ENCODE data around the gene L3MBTL2.

GRCh38 chr22:41201141-41201540, 4.0 kb upstream of the L3MBTL2 start:
- no peak for TF ChIP-seq SP1 (IDR thresholded peaks at IDR 0.05)
- no peak for TF ChIP-seq ZNF384 (IDR thresholded peaks at IDR 0.05)
- TF ChIP-seq L3MBTL2 (conservative IDR thresholded peaks at IDR 0.05): no peak
- no peak for TF ChIP-seq TARDBP (IDR thresholded peaks at IDR 0.05)
- no peak for TF ChIP-seq BHLHE40 (IDR thresholded peaks at IDR 0.05; ENCODE audit: borderline replicate concordance)
- TF ChIP-seq NFRKB (IDR thresholded peaks at IDR 0.05): no peak
- TF ChIP-seq SUZ12 (IDR thresholded peaks at IDR 0.05): no peak
- TF ChIP-seq CTBP1 (IDR thresholded peaks at IDR 0.05; ENCODE audit: borderline replicate concordance): no peak
- no peak for TF ChIP-seq LEF1 (IDR thresholded peaks at IDR 0.05; ENCODE audit: borderline replicate concordance)
- no peak for TF ChIP-seq HDGF (IDR thresholded peaks at IDR 0.05; ENCODE audit: borderline replicate concordance)
- TF ChIP-seq FOXM1 (IDR thresholded peaks at IDR 0.05; ENCODE audit: borderline replicate concordance): no peak
- TF ChIP-seq PKNOX1 (IDR thresholded peaks at IDR 0.05): no peak
- TF ChIP-seq ARNT (IDR thresholded peaks at IDR 0.05): no peak
